Ascending aorta (tissue), 2 donors: ENCODE data around the gene SH3PXD2A. TPM values are rescaled to one million over a fixed set of nuclear protein-coding genes. Genes with fewer than 3 reads are reported as not detected.

Experiments
- DNase-seq, 2 donors: peaks; one replicate each; pipeline ENCODE4 v3.0.0-alpha.2; 2019; ENCODE audit warnings: low spot score in 2 of 2
- H3K27ac ChIP-seq, 2 donors: fragments of 200-600 bp; sonication (generic); one replicate each; pipeline ENCODE4 v1.5.1; 2016 to 2017; ENCODE audit warnings: mild to moderate bottlenecking in 1 of 2
- H3K27me3 ChIP-seq: fragments of 200-600 bp; sonication (generic); one replicate; pipeline ENCODE4 v1.5.1; 2017
- H3K36me3 ChIP-seq, 2 donors: fragments of 200-600 bp; sonication (generic); one replicate each; pipeline ENCODE4 v1.5.1; 2016
- H3K4me1 ChIP-seq, 2 donors: fragments of 200-600 bp; sonication (generic); one replicate each; pipeline ENCODE4 v1.5.1; 2016 to 2017; ENCODE audit warnings: mild to moderate bottlenecking in 1 of 2
- H3K4me3 ChIP-seq, 2 donors: fragments of 200-600 bp; sonication (generic); one replicate each; pipeline ENCODE4 v1.5.1; 2016 to 2017; ENCODE audit warnings: mild to moderate bottlenecking in 1 of 2
- H3K9me3 ChIP-seq, 2 donors: fragments of 200-600 bp; sonication (generic); one replicate each; pipeline ENCODE4 v1.5.1; 2016
- intact Hi-C: fragments of 100-400 bp; cut with DNase I; formaldehyde crosslinking; loops from one replicate; pipeline ENCODE4 v1.15.1; 2023
- total RNA-seq: library from RNA; depleted of rRNA; stranded (reverse); fragments of >200 nt; gene quantifications from one replicate; pipeline ENCODE4 v1.1.0, GENCODE V29; 2016
- TF ChIP-seq, protein P1 (sequence below), 3 experiments: fragments of 200-600 bp in 2 of 3; fragments of 450-650 bp in 1 of 3; sonication (generic) in 2 of 3; IDR thresholded peaks; one replicate each; pipeline ENCODE4 v1.5.1; 2016 to 2019; ENCODE audit warnings: antibody characterized with exemption in 3 of 3, mild to moderate bottlenecking in 1 of 3, moderate library complexity in 1 of 3

SH3PXD2A gene
- total RNA-seq, 1 donor from 2014 or later, result 50.0 TPM

DNA sequence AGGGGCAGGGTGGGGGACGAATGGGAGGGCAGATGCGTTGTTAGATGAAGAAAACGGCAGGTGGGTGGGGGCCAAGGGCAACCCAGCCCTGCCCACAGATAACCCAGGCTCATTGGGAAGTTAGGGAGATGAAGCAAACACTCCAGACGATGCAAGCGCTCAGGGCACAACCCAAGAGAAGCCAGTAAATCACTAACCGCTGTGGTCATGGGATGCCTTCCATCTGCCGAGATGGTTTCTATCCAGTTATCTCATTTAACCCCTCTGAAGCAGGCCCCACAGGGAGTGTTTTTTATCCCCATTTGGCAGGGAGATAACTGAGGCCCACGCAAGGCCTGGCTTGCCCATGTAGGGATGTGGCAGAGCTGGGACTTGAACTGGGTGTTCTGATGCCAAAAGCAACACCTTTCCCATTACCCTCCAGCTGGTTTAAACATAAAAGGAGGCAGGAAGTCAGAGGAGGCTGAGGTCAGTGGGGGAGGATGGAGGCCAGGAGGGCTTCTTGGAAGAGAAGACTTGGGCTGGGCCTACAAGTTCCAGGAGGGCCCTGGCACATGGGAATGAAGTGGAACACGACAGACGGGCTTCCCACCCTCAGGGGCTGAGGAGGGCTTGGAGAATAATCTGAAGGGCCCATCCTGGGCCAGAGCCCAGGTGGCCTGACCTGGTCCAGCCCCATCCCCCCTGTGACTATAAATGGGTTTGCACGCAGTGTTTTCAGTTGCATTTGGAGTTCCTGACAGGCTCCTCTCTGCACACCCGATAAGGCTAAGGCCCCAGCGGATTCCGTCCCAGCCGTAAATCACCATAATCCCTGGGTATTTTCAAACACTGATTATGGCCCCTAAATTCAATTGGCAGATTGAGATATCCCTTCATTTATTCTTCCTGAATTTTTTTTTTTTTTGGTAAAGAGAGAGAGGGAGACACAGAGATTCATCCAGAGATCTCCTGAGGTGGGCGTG lies 281.0 kb downstream of the SH3PXD2A start:
- no peak for DNase-seq
- no peaks in the 10 kb centered on the region for H3K4me1 ChIP-seq
- H3K27me3 ChIP-seq, result no peaks in the 10 kb centered on the region
- intact Hi-C loops, result no loop called here
- H3K27ac ChIP-seq, result no peak overlapping the region
- TF ChIP-seq, protein P1, sequence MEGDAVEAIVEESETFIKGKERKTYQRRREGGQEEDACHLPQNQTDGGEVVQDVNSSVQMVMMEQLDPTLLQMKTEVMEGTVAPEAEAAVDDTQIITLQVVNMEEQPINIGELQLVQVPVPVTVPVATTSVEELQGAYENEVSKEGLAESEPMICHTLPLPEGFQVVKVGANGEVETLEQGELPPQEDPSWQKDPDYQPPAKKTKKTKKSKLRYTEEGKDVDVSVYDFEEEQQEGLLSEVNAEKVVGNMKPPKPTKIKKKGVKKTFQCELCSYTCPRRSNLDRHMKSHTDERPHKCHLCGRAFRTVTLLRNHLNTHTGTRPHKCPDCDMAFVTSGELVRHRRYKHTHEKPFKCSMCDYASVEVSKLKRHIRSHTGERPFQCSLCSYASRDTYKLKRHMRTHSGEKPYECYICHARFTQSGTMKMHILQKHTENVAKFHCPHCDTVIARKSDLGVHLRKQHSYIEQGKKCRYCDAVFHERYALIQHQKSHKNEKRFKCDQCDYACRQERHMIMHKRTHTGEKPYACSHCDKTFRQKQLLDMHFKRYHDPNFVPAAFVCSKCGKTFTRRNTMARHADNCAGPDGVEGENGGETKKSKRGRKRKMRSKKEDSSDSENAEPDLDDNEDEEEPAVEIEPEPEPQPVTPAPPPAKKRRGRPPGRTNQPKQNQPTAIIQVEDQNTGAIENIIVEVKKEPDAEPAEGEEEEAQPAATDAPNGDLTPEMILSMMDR (IDR thresholded peaks at IDR 0.05), result no peak
- no peaks in the 10 kb centered on the region for H3K36me3 ChIP-seq
- H3K4me3 ChIP-seq, result no peak overlapping the region
- H3K9me3 ChIP-seq, result no peaks in the 10 kb centered on the region

DNA sequence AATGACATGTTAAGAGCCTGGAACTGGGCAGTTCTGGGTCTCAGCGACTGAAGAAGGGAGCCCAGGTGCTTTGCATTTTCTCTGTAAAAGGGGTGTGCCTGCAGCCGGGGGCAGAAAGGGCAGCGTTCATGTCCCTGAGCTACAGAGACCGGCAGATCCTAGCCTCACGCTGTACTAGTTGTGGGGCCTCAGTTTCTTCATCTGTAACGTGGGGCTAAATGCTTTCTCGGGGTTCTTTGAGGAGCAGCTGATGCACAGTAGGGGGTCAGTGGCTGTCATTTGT lies 282.2 kb downstream of the SH3PXD2A start:
- TF ChIP-seq, protein P1 (IDR thresholded peaks at IDR 0.05), result no peak
- Histone ChIP-seq H3K9me3 (no peaks in the 10 kb centered on the region), H3K27me3 (no peaks in the 10 kb centered on the region), H3K4me3 (no peak overlapping the region), H3K36me3 (no peaks in the 10 kb centered on the region), H3K4me1 (no peaks in the 10 kb centered on the region), H3K27ac (no peak overlapping the region)
- no peak for DNase-seq
- intact Hi-C loops, result no loop called here

DNA sequence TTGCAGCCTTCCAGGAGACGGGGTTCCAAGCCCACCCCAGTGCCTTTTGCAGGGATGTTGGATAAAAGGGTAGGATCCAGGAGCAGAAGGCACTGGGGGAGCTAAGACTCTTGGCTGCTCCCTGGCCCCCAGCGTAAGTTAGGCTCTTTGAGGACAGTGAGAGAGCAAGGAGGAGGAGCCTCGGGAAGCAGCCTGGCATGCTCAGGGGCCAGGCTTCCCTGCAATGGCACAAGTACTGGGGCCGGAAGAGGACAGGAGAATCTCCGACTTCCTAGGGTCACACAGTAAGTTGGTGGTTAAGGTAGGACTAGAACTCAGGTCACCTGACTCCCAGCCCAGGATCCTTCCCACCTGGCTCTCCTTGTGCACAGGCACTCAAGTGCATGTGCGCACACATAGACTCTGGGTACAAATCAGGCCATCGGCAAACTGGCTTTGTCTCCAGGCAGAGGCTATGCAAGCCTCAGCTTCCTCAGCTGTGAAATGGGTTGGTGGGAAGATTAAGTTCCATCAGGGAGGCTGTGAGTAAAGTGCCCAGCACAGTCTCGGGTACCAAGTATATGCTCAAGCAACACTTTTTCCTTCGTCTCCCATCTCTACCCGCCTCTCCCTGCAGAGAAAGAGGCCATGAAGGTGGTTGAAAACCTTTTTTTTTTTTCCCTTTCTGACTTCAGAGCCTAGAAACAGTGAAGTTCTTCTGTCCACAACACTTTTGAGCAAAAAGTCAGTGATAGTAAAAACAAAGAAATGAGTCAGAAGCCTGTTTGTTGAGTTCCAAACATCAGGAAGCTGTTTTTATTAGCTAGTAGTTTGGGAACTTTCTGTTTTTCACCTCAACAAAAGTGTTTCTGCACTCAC lies 282.8 kb downstream of the SH3PXD2A start:
- intact Hi-C loops, result no loop called here
- Histone ChIP-seq H3K4me3 (no peak overlapping the region), H3K36me3 (no peaks in the 10 kb centered on the region), H3K9me3 (no peaks in the 10 kb centered on the region), H3K4me1 (no peaks in the 10 kb centered on the region), H3K27ac (no peak overlapping the region), H3K27me3 (no peaks in the 10 kb centered on the region)
- TF ChIP-seq, protein P1 (IDR thresholded peaks at IDR 0.05), result no peak
- DNase-seq, result no peak

DNA sequence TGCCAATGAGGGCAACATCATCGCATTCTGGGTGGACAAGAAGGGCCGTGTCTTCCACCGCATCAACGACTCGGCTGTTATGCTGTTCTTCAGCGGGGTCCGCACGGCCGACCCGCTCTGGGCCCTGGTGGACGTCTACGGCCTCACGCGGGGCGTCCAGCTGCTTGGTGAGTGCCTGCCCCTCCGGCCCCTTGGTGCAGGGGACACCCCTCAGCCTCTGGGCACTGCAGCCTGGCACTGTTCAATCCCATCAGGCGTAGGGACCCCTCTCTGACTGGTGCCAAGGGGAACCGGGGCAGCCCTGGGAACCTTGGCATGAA lies 283.8 kb downstream of the SH3PXD2A start:
- TF ChIP-seq, protein P1 (IDR thresholded peaks at IDR 0.05), result no peak
- Histone ChIP-seq H3K4me3 (no peak overlapping the region), H3K9me3 (no peaks in the 10 kb centered on the region), H3K36me3 (no peaks in the 10 kb centered on the region), H3K4me1 (no peaks in the 10 kb centered on the region), H3K27ac (no peak overlapping the region), H3K27me3 (no peaks in the 10 kb centered on the region)
- intact Hi-C loops, result no loop called here
- no peak for DNase-seq

DNA sequence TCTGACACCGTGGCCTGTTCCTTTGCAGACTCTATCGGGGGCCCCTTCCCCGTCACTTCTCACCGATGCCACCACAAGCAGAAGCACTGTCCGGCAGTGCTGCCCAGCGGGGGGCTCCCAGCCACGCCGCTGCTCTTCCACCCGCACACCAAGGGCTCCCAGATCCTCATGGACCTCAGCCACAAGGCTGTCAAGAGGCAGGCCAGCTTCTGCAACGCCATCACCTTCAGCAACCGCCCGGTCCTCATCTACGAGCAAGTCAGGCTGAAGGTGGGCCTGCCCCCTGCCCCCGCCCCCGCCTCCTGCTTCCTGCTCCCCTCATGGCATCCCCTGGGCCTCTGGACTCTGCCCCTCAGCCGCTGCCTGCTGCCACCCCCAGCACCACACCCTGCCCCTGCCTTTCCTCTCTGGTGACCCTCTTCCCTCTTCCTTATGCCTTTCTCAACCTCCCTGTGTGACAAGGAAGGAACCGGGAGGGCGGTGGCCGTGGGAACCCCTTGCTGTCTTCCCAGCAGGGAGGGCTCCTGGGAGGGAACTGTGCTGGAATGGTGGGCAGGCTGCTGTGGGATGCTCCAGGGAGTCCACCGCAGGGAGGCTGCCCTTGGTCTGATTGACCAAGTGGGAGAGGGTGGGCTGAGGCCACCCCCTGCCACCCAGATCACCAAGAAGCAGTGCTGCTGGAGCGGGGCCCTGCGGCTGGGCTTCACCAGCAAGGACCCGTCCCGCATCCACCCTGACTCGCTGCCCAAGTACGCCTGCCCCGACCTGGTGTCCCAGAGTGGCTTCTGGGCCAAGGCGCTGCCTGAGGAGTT lies 284.3 kb downstream of the SH3PXD2A start:
- H3K4me1 ChIP-seq, result no peaks in the 10 kb centered on the region
- intact Hi-C loops, result no loop called here
- TF ChIP-seq, protein P1 (IDR thresholded peaks at IDR 0.05), result no peak

More for the DNA sequence above, 284.3 kb downstream of the SH3PXD2A start:
- H3K27me3 ChIP-seq, result no peaks in the 10 kb centered on the region
- H3K27ac ChIP-seq, result no peak overlapping the region
- H3K36me3 ChIP-seq, result no peaks in the 10 kb centered on the region
- no peaks in the 10 kb centered on the region for H3K9me3 ChIP-seq
- DNase-seq, result no peak
- H3K4me3 ChIP-seq, result no peak overlapping the region
